ENCODE results near the gene FANCL. TPM values are rescaled to one million over a fixed set of nuclear protein-coding genes. Genes with fewer than 3 reads are reported as not detected.

Gene FANCL
- total and polyA plus RNA-seq, 2 experiments from 2014 or later = 10.4 to 14.5 TPM

- Histone ChIP-seq H3K4me2 (ENCODE audit: unreplicated experiment) (no peak overlapping the region), H3K9ac (no peak overlapping the region), H3F3A (ENCODE audit: insufficient read depth) (no peaks in the 10 kb centered on the region), H3K79me2 (ENCODE audit: insufficient read depth) (no peaks in the 10 kb centered on the region), H3K4me1 (ENCODE audit: insufficient read depth) (no peaks in the 10 kb centered on the region), H3K27me3 (replicated peaks; ENCODE audit: insufficient read depth) (no peaks in the 10 kb centered on the region), H3K9me3 (ENCODE audit: low read depth) (no peaks in the 10 kb centered on the region), H3K36me3 (ENCODE audit: low read depth) (no peaks in the 10 kb centered on the region), H3K4me3 (no peak overlapping the region), H4K20me1 (ENCODE audit: insufficient read depth) (no peaks in the 10 kb centered on the region), H2AFZ (no peak overlapping the region), H3K9me2 (ENCODE audit: insufficient read depth) (no peaks in the 10 kb centered on the region), H3K27ac (no peak overlapping the region)
- no peak for TF ChIP-seq EZH2 (IDR thresholded peaks at IDR 0.05; ENCODE audit: insufficient read depth, poor library complexity, severe bottlenecking)
- TF ChIP-seq EZH2phosphoT487 (IDR thresholded peaks at IDR 0.05; ENCODE audit: insufficient read depth, low read depth) = no peak
- 81 to 88% methylated on average over 3 of the region's 3 CpGs for WGBS, 2 experiments (ENCODE audit: low coverage in 1 of 2, low lambda C conversion rate in 2 of 2, missing lambda C conversion rate in 2 of 2)
- no peak for DNase-seq
- in situ Hi-C loops (cut with MboI) = no loop called here
Observed at GRCh38 chr2:58207189-58207588, 33.9 kb downstream of the FANCL start.

GRCh38 chr2:58206785-58207184 is 34.3 kb downstream of the FANCL start:
- no peaks in the 10 kb centered on the region for H3F3A ChIP-seq (ENCODE audit: insufficient read depth)
- H3K9me3 ChIP-seq (ENCODE audit: low read depth) = no peaks in the 10 kb centered on the region
- no peak for TF ChIP-seq EZH2 (IDR thresholded peaks at IDR 0.05; ENCODE audit: insufficient read depth, poor library complexity, severe bottlenecking)
- no peak for TF ChIP-seq EZH2phosphoT487 (IDR thresholded peaks at IDR 0.05; ENCODE audit: insufficient read depth, low read depth)
- no peak overlapping the region for H3K4me3 ChIP-seq
- H3K27ac ChIP-seq = no peak overlapping the region
- no peaks in the 10 kb centered on the region for H3K9me2 ChIP-seq (ENCODE audit: insufficient read depth)
- no peaks in the 10 kb centered on the region for H4K20me1 ChIP-seq (ENCODE audit: insufficient read depth)
- no peak overlapping the region for H2AFZ ChIP-seq
- WGBS, 2 experiments (ENCODE audit: low coverage in 1 of 2, low lambda C conversion rate in 2 of 2, missing lambda C conversion rate in 2 of 2) = 100% methylated on average over 1 of the region's 1 CpG
- no peaks in the 10 kb centered on the region for H3K4me1 ChIP-seq (ENCODE audit: insufficient read depth)
- H3K79me2 ChIP-seq (ENCODE audit: insufficient read depth) = no peaks in the 10 kb centered on the region
- no peaks in the 10 kb centered on the region for H3K27me3 ChIP-seq (replicated peaks; ENCODE audit: insufficient read depth)
- no peak overlapping the region for H3K4me2 ChIP-seq (ENCODE audit: unreplicated experiment)
- in situ Hi-C loops (cut with MboI) = no loop called here
- no peaks in the 10 kb centered on the region for H3K36me3 ChIP-seq (ENCODE audit: low read depth)
- DNase-seq = no peak
- no peak overlapping the region for H3K9ac ChIP-seq

DNA sequence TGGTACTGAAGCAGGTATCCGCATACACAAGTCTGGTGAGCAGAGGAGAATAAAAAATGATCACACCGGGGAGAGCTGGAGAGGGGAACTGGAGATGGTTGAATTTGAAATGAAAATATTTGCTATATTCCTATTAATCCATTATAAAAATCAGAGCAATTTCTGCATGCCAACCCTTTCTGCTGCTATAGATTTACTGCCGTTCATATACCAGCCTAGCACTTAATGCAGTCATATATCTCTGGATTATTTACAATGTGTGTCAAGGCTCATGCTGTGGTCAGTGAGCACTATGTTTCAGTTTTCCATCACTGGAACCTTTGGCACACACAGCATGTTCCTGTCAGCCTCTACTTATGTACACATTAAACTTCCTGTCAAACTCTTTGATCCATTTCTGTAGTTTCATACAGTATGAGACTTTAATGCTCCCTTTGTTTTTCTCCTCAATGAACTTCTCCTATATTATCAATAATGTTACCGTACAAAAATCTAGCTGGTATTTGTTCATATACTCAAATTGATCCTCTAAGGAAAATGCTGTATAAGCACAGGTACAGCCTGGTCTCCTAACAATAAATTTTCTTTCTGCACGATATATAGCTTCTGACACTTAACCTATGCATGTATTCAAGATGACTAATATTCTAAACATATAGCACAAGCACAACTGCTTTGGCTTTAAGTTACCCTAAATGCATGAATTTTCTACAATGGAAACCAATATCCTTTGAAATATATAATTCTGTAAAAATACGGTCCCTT is 36.7 kb downstream of the FANCL start:
- Histone ChIP-seq H3K27ac (no peak overlapping the region), H3K4me3 (no peak overlapping the region), H4K20me1 (ENCODE audit: insufficient read depth) (no peaks in the 10 kb centered on the region), H3K27me3 (replicated peaks; ENCODE audit: insufficient read depth) (no peaks in the 10 kb centered on the region), H3K4me1 (ENCODE audit: insufficient read depth) (no peaks in the 10 kb centered on the region), H2AFZ (no peak overlapping the region), H3K9ac (no peak overlapping the region), H3K36me3 (ENCODE audit: low read depth) (no peaks in the 10 kb centered on the region), H3K9me3 (ENCODE audit: low read depth) (no peaks in the 10 kb centered on the region), H3K9me2 (ENCODE audit: insufficient read depth) (no peaks in the 10 kb centered on the region), H3F3A (ENCODE audit: insufficient read depth) (no peaks in the 10 kb centered on the region), H3K4me2 (ENCODE audit: unreplicated experiment) (no peak overlapping the region), H3K79me2 (ENCODE audit: insufficient read depth) (no peaks in the 10 kb centered on the region)
- no peak for DNase-seq
- in situ Hi-C loops (cut with MboI) = no loop called here
- TF ChIP-seq EZH2 (IDR thresholded peaks at IDR 0.05; ENCODE audit: insufficient read depth, poor library complexity, severe bottlenecking) = no peak
- no peak for TF ChIP-seq EZH2phosphoT487 (IDR thresholded peaks at IDR 0.05; ENCODE audit: insufficient read depth, low read depth)
- WGBS, 2 experiments (ENCODE audit: low coverage in 1 of 2, low lambda C conversion rate in 2 of 2, missing lambda C conversion rate in 2 of 2) = 96 to 98% methylated on average over 6 of the region's 6 CpGs

- Histone ChIP-seq H3K9me3 (ENCODE audit: low read depth) (no peaks in the 10 kb centered on the region), H3K27me3 (replicated peaks; ENCODE audit: insufficient read depth) (no peaks in the 10 kb centered on the region), H3K9ac (no peak overlapping the region), H3K4me2 (ENCODE audit: unreplicated experiment) (no peak overlapping the region), H3K27ac (no peak overlapping the region), H3K4me1 (ENCODE audit: insufficient read depth) (no peaks in the 10 kb centered on the region), H2AFZ (no peak overlapping the region), H3K9me2 (ENCODE audit: insufficient read depth) (no peaks in the 10 kb centered on the region), H3K36me3 (ENCODE audit: low read depth) (no peaks in the 10 kb centered on the region), H3K79me2 (ENCODE audit: insufficient read depth) (no peaks in the 10 kb centered on the region), H3K4me3 (no peak overlapping the region), H4K20me1 (ENCODE audit: insufficient read depth) (no peaks in the 10 kb centered on the region), H3F3A (ENCODE audit: insufficient read depth) (no peaks in the 10 kb centered on the region)
- no peak for TF ChIP-seq EZH2phosphoT487 (IDR thresholded peaks at IDR 0.05; ENCODE audit: insufficient read depth, low read depth)
- no peak for TF ChIP-seq EZH2 (IDR thresholded peaks at IDR 0.05; ENCODE audit: insufficient read depth, poor library complexity, severe bottlenecking)
- in situ Hi-C loops (cut with MboI) = no loop called here
- no peak for DNase-seq
Observed at GRCh38 chr2:58203018-58203417, 38.1 kb downstream of the FANCL start.
